CD4-positive, alpha-beta T cell (primary cell): ENCODE measurements around the gene DHDH. TPM values are rescaled to one million over a fixed set of nuclear protein-coding genes. Genes with fewer than 3 reads are reported as not detected.
A peak's percentile ranks its signal among the peaks of the same experiment; 100 is the strongest.
"Not testable (repeated sequence)": the region's sequence is repeated elsewhere in the genome, so short reads cannot be mapped to it uniquely, and the experiment has no call there.

ENCODE experiments used
- ATAC-seq: fragments of 200-7000 bp; cut with Tn5 transposase; one replicate; pipeline ENCODE4 v1.10.0; 2022; ENCODE audit warnings: mild to moderate bottlenecking; ENCODE audit not compliant: poor library complexity
- CTCF ChIA-PET: fragments of 350-600 bp; sonication (Branson Sonifier 250); formaldehyde crosslinking; loops from one replicate; lab custom pipeline; 2021; ENCODE audit warnings: antibody characterized with exemption, inconsistent platforms; lab: Charles Lee
- POLR2A ChIA-PET: fragments of 350-600 bp; sonication (Branson Sonifier 250); formaldehyde crosslinking; loops from one replicate; lab custom pipeline; 2021; ENCODE audit warnings: antibody characterized with exemption, inconsistent platforms; lab: Charles Lee
- DNase-seq, 14 experiments: peaks; one replicate each; pipeline ENCODE4 v3.0.0-alpha.2; 2013 to 2020; ENCODE audit warnings: mixed read lengths in 2 of 14
- H3K27ac ChIP-seq, 2 donors: one replicate each; pipeline versions ENCODE4 v1.5.1 to v1.7.0; 2013; ENCODE audit warnings: low read length in 2 of 2, low read depth in 1 of 2, mild to moderate bottlenecking in 1 of 2
- H3K27me3 ChIP-seq, 2 experiments: 1 replicate in 1 of 2; 2 replicates in 1 of 2; pipeline versions ENCODE4 v1.6.1 to v1.7.0; 2013; ENCODE audit warnings: low read length in 2 of 2, control low read depth in 1 of 2, mild to moderate bottlenecking in 1 of 2, moderate library complexity in 1 of 2; ENCODE audit not compliant: insufficient read depth in 2 of 2, control insufficient read depth in 1 of 2
- H3K36me3 ChIP-seq: one replicate; pipeline ENCODE4 v1.6.1; 2013; ENCODE audit warnings: low read length, control low read depth; ENCODE audit not compliant: insufficient read depth
- H3K4me1 ChIP-seq: one replicate; pipeline ENCODE4 v1.6.1; 2013; ENCODE audit warnings: low read length, control low read depth; ENCODE audit not compliant: insufficient read depth
- H3K4me3 ChIP-seq: one replicate; pipeline ENCODE4 v1.5.1; 2013; ENCODE audit warnings: mild to moderate bottlenecking, low read length, moderate library complexity
- H3K9me3 ChIP-seq, 2 experiments: 1 replicate in 1 of 2; 2 replicates in 1 of 2; pipeline versions ENCODE4 v1.6.1 to v1.7.0; 2013; ENCODE audit warnings: low read length in 2 of 2, mild to moderate bottlenecking in 2 of 2, control low read depth in 1 of 2, moderate library complexity in 1 of 2; ENCODE audit not compliant: control insufficient read depth in 1 of 2, insufficient read depth in 1 of 2
- H3K27ac Mint-ChIP-seq: one replicate; pipeline ENCODE4 v1.8.0; 2020; ENCODE audit warnings: mixed read lengths
- H3K27me3 Mint-ChIP-seq: one replicate; pipeline ENCODE4 v1.8.0; 2021; ENCODE audit warnings: mixed read lengths
- H3K36me3 Mint-ChIP-seq: one replicate; pipeline ENCODE4 v1.8.0; 2021; ENCODE audit warnings: low read depth, mixed read lengths
- H3K4me1 Mint-ChIP-seq: one replicate; pipeline ENCODE4 v1.8.0; 2021; ENCODE audit warnings: low read depth, mixed read lengths
- H3K4me3 Mint-ChIP-seq: one replicate; pipeline ENCODE4 v1.8.0; 2020; ENCODE audit warnings: mild to moderate bottlenecking, mixed read lengths
- H3K9me3 Mint-ChIP-seq: one replicate; pipeline ENCODE4 v1.8.0; 2020; ENCODE audit warnings: mixed read lengths
- CTCF ChIP-seq: fragments of 200-600 bp; IDR thresholded peaks from one replicate; pipeline ENCODE4 v1.8.0; 2022; ENCODE audit warnings: antibody characterized with exemption, mild to moderate bottlenecking
- intact Hi-C, 2 experiments: fragments of 100-400 bp; cut with DNase I in 1 of 2; cut with micrococcal nuclease in 1 of 2; formaldehyde crosslinking; loops; one replicate each; pipeline versions ENCODE4 v1.15.1 to v1.9.0; 2023 to 2025; cut with DNase I, micrococcal nuclease
- total RNA-seq, 174 experiments: library from RNA in 2 of 174; stranded (reverse) in 2 of 174; gene quantifications; one replicate each; pipeline ENCODE4 v1.2.3 and lab custom pipeline; 2021 to 2026

DHDH gene
- total RNA-seq, 2 experiments from 2014 or later: 1.1 to 1.8 TPM

- H3K4me1 Mint-ChIP-seq: peaks cover 10% of the 10 kb centered on the region
- CTCF ChIA-PET: no interaction called here
- POLR2A ChIA-PET: no interaction called here
- ATAC-seq (peak; percentile 87), DNase-seq (peak in 5 of 14 experiments; percentile 10 to 40 (median 22))
- Histone ChIP-seq H3K9me3 (no peaks in the 10 kb centered on the region), H3K36me3 (peaks cover 5% of the 10 kb centered on the region), H3K4me3 (peak overlapping the region; percentile 25), H3K27me3 (no peaks in the 10 kb centered on the region), H3K4me1 (peaks cover 5% of the 10 kb centered on the region), H3K27ac (no peak overlapping the region)
- no peaks in the 10 kb centered on the region for H3K27me3 Mint-ChIP-seq
- peak overlapping the region; percentile 73 for H3K27ac Mint-ChIP-seq
- H3K9me3 Mint-ChIP-seq: no peaks in the 10 kb centered on the region
- intact Hi-C loops: no loop called here
- TF ChIP-seq CTCF: no peak
- H3K4me3 Mint-ChIP-seq: peak overlapping the region; percentile 81
- H3K36me3 Mint-ChIP-seq: peaks cover 10% of the 10 kb centered on the region
Observed at GRCh38 chr19:48926909-48927308, 6.6 kb upstream of the DHDH start.

- H3K4me1 ChIP-seq, H3K9me3 Mint-ChIP-seq, H3K9me3 ChIP-seq, H3K36me3 Mint-ChIP-seq, DNase-seq, H3K36me3 ChIP-seq, POLR2A ChIA-PET, CTCF ChIA-PET, H3K4me3 ChIP-seq, H3K27ac Mint-ChIP-seq, H3K4me3 Mint-ChIP-seq, H3K27ac ChIP-seq, ATAC-seq, H3K27me3 Mint-ChIP-seq, H3K27me3 ChIP-seq, intact Hi-C loops, H3K4me1 Mint-ChIP-seq: not testable (repeated sequence)
Observed at GRCh38 chr19:48927692-48928091, 5.8 kb upstream of the DHDH start.

- no peak overlapping the region for H3K4me3 Mint-ChIP-seq
- ChIA-PET POLR2A (no interaction called here), CTCF (no interaction called here)
- Histone ChIP-seq H3K27ac (no peak overlapping the region), H3K4me3 (no peak overlapping the region), H3K27me3 (no peaks in the 10 kb centered on the region), H3K4me1 (peaks cover 12% of the 10 kb centered on the region), H3K9me3 (no peaks in the 10 kb centered on the region), H3K36me3 (no peaks in the 10 kb centered on the region)
- no peak for TF ChIP-seq CTCF
- H3K27ac Mint-ChIP-seq: no peak overlapping the region
- no peaks in the 10 kb centered on the region for H3K9me3 Mint-ChIP-seq
- no peak for DNase-seq
- no peaks in the 10 kb centered on the region for H3K36me3 Mint-ChIP-seq
- intact Hi-C loops: no loop called here
- H3K4me1 Mint-ChIP-seq: peaks cover 17% of the 10 kb centered on the region
- no peaks in the 10 kb centered on the region for H3K27me3 Mint-ChIP-seq
- ATAC-seq: no peak
Observed at GRCh38 chr19:48928164-48929025, 5.1 kb upstream of the DHDH start.
